HG03442 (cell line): ENCODE data around the gene F7.
"Not testable (repeated sequence)": the region's sequence is repeated elsewhere in the genome, so short reads cannot be mapped to it uniquely, and the experiment has no call there.

ENCODE experiments used
- ATAC-seq: cut with Tn5 transposase; IDR thresholded peaks from one replicate; pipeline ENCODE4 v1.9.1; 2021; ENCODE audit warnings: mild to moderate bottlenecking, moderate library complexity; ENCODE audit not compliant: unreplicated experiment

F7 gene

DNA sequence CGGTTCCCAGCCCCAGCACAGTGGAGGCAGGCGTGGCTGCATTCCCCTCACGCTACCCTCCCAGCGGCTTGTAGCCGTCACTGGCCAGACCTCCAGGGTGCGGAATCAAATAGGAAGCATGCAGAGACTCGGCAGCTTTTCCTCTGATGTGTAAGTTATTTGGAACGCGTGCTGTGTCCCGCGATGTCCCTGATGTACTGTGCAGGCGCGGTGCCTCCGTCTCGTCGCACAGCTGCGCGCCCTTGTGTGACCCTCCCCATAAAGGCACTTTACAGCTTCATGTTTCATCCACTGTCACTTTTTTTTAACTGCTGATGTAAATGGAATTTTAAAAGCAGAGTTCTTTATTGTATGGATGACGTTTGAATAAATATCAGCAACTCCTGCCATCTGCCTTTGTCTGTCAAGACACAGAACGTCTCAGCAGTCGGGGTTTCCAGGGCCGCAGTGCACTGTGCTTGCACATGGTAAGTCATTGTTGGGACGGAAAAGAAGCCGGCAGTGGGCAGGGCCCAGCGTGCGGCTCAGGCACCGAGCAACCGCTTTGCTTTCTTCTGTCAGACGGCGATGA is 7.3 kb upstream of the F7 start:
- ATAC-seq: no peak

DNA sequence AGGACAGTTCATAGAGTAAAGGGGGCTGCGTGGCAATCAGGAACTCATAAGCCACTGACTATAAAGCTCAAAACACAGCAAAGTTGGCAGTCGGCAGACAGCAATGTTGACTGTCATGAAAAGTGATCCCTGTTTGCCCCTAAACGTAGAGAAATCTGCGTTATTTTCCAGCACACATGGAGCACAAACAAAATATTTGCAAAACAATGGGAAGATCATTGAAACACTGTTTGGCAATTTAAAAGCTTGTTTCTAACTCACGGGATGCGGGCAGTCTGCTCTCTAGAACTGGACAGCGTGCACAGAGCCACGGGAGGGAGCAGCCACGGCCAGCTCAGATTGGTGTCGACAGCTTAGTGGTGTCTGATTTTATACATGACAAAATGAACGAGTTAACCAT is 6.4 kb upstream of the F7 start:
- ATAC-seq: no peak

DNA sequence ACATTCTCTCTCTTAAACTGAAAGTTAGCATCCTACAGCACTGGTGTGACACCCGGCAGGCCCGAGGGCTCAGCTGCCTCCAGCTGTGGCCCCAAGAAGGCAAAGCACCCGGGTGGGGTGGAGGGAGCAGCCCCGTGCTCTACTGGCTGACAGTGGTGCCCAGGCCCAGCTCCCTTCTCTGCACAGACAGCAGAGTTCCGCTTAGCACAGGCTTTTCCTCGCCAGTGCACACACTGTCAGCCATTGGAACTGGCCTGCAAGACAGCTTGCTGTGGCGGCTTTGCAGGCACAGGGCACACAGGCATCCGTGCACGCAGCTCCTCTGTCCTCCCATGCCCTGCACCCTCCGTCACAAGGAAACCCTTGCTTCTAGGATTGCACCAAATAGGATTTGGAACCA is 3.3 kb upstream of the F7 start:
- ATAC-seq: not testable (repeated sequence)

DNA sequence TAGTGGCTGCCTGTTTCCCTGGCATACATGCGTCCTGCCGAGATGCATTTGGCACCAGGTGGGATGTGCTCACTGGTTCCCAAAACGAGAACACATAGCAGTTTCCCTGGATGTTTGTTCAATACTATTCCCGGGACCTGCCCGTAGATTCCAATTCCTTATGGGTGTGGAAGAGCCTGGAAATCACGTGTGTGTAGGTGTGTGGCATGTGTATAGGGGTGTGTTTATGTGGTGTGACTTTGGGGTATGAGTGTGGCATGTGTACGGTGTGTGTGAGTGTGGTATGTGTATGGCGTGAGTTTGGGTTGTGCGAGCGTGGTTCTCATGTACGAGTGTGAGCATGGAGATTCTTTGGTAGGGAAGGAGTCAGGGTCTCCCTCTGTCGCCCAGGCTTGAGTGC is 2.9 kb upstream of the F7 start:
- ATAC-seq: no peak

DNA sequence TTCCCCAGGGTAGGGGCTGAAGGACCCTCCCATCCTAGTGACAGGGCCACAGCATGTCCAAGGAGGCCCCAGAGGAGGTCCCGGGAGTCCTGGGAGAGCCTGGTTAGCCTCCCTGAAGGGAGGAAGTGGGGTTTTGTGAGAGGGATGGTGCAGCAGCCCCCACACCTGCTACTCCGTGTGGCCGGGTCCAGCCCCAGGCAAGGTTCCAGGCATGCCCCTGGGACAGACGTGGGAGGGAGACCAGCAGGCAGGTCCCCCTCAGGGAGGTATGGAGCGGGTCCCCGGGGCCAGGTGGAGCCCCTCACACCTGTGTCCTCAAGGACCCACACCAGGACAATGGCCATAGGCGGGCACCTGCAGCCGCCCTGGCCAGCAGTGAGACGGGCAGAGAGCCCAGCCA is 1.9 kb upstream of the F7 start:
- ATAC-seq: no peak

DNA sequence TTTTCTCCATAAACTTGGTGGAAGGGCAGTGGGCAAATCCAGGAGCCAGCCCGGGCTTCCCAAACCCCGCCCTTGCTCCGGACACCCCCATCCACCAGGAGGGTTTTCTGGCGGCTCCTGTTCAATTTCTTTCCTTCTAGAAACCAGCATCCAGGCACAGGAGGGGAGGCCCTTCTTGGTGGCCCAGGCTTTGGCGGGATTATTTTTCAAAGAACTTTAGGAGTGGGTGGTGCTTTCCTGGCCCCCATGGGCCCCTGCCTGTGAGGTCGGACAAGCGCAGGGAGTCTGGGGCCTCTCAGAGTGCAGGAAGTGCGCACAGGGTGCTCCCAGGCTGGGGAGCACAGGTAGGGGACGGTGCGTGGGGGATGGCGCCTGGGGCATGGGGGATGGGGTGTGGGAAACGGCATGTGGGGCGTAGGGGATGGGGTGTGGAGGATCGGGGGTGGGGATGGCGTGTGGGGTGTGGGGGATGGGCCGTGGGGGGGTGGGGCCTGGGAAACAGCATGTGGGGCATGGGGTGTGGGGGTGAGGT is 396 bp downstream of the F7 start:
- no peak for ATAC-seq

DNA sequence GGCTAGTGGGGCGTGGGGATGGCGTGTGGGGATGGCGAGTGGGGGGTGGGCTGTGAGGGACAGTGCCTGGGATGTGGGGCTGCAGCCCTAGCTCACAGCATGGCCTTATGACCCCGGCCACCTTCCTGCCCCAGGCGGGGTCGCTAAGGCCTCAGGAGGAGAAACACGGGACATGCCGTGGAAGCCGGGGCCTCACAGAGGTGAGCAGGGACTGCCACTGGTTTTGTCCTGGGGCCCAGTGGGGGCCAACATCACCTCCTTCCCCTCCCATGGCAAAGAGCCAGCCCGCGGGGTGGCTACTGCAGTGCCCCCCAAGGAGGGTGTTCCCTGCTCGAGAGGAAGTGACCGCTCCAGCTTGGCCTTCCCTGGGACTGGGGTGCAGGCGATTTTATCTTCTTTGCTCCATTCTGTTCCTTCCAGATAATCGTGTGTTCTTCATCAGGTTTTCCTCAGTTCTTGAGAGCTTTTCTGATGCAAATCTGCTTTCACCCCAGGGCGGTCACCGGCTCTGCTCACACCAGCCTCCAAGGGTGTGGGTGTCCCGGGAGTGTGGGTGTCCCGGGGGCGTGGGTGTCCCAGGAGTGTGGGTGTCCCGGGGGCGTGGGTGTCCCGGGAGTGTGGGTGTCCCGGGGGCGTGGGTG is 1.2 kb downstream of the F7 start:
- ATAC-seq: no peak

DNA sequence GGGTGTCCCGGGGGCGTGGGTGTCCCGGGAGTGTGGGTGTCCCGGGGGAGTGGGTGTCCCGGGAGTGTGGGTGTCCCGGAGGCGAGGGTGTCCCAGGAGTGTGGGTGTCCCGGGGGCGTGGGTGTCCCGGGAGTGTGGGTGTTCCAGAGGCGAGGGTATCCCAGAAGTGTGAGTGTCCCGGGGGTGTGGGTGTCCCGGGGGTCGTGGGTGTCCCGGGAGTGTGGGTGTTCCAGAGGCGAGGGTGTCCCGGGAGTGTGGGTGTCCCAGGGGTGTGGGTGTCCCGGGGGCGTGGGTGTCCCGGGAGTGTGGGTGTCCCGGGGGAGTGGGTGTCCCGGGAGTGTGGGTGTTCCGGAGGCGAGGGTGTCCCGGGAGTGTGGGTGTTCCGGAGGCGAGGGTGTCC is 2.9 kb downstream of the F7 start:
- ATAC-seq: not testable (repeated sequence)

DNA sequence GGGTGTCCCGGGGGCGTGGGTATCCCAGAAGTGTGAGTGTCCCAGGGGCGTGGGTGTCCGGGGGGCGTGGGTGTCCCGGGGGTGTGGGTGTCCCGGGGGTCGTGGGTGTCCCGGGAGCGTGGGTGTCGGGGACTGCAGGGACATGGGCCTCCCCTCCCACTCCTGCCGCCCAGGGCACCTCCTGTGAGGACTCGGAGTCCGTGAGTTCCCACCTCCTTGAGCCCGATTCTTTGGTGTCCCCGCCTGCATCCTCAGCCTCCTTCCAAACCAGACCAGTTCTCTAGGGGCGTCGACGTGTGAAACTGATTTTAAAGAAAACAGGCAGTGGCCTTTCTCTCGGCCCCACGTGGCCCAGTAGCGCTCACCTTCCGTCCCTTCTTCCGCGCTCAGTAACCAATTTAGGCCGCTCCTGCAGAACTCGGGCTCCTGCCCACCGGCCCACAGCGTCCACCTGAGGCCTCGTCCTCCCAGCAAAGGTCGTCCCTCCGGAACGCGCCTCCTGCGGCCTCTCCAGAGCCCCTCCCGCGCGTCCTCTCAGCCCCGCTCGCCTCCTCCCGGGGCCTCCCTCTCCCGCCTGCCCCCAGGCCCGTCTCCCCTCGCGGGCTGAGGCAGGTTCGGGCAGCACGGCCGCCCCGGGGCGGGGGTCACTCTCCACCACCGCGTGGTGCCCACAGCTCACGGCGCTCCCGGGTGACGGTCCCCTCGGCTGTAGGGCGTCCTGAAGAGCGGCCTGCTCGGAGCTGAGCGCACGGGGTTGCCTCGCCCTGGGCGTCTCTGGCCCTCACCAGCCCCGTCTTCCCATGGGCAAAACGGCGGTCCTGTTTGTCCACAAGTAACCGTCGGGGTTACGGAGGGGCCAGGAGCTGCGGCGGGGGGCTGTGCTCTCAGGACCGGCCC is 3.8 kb downstream of the F7 start:
- no peak for ATAC-seq

DNA sequence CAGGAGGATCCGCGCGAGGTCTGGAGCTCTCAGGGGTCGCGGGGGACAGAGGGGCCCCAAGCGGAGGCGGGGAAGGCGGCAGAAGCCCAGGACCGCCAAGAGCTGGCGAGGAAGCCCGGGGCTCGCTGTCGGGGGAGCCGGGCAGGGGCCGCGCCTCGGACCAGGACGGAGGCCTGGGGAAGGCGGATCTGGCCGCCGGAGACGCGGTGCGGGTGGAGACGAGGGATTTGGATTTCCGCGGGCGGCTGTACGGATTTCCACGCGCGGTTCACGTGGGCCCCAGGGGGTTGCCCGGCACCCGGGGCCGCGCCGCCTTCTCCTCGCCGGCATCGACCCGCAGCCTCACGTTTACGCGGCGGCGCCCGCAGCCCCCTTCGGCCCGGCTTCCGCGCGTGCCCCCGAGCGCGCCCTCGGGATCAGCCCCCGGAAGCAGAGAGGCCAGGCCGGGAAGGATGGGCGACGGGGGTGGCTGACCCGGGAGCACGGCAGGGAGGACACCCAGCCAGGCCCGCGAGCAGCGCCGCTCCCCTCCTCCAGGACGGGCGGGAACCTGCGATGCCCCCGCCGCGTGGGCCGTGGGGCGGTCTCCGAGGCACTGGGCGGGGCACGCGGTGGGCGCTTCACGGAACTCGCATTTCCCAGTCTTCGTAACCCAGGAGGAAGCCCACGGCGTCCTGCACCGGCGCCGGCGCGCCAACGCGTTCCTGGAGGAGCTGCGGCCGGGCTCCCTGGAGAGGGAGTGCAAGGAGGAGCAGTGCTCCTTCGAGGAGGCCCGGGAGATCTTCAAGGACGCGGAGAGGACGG is 4.7 kb downstream of the F7 start:
- no peak for ATAC-seq

DNA sequence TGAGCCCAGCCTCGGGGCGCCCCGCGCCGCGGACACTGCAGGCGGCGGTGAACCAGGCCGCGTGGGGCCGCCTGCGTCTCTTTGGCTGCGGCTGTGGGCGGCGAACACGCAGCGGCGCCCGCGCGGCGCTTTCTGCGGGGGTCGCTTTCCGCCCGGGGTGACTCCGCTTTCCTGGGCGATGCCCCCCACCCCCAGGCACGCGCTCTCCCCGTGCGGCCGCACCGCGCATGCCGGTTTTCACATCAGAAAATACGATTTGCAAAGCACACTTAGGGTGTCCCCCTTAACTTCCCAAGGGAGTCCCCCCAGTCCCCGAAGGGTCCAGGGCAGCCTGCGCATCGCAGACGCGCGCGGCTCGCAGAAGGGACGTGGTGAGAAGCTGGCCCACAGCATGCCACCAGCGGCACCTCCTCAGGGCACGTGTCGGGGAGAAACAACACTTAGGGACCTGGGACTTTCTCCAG is 5.3 kb downstream of the F7 start:
- no peak for ATAC-seq

DNA sequence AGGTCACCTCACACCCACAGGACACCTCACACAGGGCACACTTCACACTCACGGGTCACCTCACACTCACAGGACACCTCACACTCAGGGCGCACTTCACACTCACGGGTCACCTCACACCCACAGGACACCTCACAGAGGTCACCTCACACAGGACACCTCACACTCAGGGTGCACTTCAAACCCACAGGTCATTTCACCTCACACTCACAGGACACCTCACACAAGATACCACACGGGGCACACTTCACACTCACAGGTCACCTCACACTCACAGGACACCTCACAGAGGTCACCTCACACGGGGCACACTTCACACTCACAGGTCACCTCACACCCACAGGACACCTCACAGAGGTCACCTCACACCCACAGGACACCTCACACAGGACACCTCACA is 6.2 kb downstream of the F7 start:
- ATAC-seq: not testable (repeated sequence)

DNA sequence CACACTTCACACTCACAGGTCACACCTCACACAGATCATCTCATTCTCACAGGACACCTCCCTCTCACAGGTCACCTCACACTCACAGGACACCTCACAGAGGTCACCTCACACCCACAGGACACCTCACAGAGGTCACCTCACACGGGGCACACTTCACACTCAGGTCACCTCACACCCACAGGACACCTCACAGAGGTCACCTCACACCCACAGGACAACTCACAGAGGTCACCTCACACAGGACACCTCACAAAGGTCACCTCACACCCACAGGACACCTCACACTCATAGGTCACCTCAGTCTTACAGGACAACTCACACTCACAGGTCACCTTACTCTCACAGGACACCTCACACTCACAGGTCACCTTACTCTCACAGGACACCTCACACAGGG is 6.9 kb downstream of the F7 start:
- ATAC-seq: not testable (repeated sequence)

DNA sequence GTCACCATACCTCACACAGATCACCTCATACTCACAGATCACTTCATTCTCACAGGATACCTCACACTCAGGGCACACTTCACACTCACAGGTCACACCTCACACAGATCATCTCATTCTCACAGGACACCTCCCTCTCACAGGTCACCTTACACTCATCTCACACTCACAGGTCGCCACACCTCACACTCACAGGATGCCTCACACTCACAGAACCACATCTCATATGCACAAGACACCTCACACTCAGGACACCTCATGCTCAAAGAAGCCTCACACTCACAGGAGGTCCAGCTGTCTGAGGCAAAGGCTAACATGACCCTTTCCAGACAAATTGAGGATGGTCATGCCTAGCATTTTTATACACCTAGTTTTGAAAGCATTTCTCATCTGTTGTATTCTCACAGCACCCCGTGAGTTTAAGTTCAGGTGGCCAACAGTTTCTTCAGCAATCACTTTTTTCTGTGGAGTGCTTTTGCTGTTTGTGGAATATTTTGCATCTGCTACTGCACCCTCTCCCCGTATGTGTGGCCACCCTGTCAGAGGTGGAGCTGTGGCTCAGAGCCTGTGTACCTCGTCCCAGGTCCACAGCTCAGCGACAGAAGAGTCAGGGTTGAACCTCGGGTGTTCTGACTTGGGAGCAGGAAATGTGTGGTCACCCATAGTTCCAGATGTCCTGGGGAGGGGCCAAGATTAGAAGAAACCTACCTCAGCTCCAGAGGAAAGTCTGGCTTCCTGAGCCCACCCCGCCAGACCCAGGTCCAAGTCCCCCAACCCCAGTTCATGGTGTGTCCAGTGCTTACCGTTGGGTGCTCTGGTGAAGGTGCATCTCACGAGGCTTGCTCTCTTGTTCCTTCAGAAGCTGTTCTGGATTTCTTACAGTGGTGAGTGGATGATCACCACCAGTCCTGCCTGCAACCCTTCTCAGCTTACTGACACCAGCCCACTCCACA is 7.6 kb downstream of the F7 start:
- no peak for ATAC-seq

DNA sequence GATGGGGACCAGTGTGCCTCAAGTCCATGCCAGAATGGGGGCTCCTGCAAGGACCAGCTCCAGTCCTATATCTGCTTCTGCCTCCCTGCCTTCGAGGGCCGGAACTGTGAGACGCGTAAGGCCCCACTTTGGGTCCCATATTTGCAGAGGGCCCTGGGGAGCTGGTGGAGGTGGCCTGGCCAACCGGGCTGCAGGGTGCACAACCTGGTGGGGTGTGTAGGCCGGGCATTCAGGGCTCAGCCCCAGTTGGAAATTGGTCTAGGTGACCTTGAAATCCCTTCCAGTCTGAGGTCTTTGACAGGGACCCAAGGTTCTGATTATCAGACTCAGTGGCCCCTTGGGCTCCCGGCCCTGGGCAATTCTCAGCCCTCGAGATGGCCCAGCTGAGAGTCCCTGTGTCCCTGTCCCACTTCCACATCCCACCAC is 8.3 kb downstream of the F7 start:
- ATAC-seq: no peak

DNA sequence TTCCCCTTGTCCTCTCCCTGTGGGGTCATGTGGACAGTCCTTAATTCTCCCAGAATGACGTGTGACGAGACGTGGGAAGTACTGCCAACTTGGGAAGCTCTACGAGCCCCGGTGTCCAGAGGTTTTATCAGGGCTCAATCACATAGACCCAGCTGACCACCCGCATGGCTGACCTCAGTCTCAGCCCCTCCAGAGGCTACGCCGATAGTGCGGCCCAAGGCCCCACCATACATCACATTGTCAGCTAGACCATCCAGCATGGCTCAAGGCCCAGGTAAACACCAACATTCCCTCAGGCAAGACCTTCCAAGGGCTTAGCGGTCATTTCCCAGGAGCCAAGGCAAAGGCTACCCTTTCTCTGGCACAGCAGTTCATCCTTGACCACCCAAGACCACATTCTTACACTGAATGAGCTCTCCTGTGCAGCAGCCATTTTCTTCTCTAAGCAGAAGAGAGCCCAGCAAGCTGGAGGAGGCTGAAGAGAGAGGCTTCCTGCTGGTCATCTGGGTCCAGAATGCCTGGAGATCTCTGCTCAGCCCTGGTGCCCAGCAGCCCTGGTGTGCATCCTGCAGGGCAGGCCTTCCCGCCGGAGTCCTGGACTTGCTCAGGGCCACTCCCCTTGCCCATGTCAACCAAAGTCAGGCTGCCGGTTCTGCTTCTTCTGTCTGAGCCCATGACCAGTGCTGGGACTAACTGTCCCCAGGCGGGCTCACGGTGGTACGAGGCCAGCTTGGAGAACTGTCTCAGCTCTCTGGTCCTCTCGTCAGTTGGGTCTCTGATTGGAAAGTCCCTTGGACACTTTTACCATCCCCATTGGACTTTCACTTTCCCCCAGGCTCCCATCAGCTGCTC is 9.1 kb downstream of the F7 start:
- no peak for ATAC-seq

DNA sequence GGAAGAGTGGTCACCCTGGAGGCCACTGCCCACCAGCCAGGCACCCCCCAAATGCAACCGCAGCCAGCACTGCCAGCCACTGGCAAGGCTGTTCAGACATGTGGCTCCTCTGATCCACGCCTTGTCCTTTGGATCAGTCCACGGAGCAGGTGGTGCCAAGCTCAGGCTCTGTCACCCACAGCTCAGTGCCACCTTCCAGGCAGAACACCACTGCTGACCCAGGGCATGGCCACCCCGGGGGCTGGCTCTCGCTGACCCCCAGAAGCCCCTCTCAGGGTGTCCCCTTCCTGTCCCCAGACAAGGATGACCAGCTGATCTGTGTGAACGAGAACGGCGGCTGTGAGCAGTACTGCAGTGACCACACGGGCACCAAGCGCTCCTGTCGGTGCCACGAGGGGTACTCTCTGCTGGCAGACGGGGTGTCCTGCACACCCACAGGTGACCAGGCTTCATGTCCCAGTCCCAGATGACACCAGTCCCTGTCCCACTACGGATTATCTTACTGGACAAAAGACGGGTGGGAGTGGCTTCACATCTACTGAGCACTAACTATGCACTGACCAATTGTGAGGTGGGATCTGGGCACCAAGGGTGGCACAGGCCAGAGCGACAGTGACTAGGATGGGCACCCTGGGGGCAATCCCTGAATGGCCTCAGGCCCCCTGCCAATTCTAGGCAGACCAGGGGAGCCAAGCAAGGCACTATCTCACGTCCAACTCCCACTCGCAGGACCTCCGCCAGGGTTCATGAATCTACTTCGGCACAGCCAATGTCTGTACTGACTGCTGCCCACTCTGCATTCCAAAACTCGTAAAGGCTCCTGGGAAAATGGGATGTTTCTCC is 10.0 kb downstream of the F7 start:
- ATAC-seq: no peak

DNA sequence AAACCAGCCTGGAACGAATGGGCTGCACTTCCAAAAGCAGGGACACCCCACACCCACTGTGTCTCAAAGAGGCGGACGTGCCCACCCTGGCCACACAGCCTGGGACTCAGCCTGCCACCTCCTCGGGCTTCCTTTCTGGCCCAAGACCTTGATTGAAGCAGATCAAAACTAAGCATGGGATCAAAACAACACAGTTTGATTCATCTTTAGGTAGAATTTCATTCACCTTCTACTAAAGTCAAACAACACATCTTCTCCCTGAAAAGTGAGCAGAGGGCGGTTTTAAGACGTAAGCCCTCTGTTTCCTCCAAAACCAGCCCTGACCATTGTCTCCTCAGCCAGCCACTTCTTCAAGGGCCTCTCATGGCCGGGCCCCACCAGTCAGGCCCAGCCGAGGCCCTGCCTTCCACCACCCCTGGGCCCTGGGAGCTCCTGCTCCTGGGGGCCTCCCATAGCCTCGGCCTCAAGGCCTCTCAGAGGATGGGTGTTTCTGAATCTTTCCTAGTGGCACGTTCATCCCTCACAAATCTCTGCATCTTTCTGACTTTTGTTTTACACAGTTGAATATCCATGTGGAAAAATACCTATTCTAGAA is 10.7 kb downstream of the F7 start:
- no peak for ATAC-seq
